GM19452 (cell line): Measurements from ENCODE around the gene C11orf52.

Source experiments
- ATAC-seq: cut with Tn5 transposase; IDR thresholded peaks from one replicate; pipeline ENCODE4 v1.9.1; 2021; ENCODE audit not compliant: unreplicated experiment

C11orf52 gene

DNA sequence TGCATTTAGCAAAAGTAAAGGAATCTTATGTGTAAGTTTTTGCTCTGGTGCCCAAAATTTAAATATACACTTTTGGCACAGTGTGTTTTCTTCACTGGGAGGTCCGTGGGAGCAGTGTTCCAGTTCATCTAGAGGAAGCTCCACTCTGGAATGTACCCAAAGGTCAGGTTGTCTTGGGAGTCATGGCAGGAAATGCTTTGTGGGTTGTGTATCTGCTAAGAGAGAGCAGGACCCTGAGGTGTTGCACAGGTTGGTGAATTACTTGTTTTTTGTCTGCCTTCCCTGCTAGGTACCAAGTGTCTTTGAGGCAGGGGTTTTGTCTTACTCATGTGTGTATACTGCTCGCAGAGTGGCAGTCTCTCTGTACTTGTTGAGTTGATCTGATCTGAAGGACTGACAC, 55.7 kb downstream of the C11orf52 start:
- no peak for ATAC-seq

DNA sequence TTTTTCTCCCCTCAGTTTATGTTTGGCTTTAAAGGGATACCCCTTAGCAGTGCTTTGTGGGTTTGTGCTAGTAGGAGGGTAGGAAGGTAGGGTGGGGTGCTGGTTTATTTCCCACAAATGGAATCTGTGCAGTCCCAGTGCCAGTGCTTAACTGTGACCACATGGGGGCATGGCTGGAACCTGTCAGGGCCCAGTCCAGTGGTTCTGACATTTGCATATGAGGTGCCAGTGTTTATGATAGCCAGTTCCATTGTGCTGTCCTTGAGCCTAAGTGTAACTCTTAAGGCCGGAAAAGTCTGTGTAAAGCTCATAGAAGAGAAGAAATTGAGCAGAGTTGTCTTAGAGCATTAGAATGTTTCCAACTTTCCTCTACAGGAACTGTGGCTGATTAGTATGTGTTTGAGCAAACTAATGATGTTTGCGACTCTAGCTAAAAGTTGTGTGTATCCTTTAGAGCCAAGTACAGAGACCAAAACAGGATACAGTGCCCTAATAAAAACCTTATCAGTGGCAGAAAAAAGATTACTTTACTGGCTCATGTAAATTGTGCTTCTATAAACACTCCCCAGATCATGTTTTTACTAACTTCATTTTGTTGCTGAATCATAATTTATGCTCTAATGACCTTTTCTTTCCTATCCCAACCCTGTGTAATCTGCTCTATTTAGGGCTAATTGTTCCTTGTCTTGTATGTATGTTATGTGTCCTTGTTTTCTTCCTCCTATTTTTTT, 56.5 kb downstream of the C11orf52 start:
- ATAC-seq, result no peak

DNA sequence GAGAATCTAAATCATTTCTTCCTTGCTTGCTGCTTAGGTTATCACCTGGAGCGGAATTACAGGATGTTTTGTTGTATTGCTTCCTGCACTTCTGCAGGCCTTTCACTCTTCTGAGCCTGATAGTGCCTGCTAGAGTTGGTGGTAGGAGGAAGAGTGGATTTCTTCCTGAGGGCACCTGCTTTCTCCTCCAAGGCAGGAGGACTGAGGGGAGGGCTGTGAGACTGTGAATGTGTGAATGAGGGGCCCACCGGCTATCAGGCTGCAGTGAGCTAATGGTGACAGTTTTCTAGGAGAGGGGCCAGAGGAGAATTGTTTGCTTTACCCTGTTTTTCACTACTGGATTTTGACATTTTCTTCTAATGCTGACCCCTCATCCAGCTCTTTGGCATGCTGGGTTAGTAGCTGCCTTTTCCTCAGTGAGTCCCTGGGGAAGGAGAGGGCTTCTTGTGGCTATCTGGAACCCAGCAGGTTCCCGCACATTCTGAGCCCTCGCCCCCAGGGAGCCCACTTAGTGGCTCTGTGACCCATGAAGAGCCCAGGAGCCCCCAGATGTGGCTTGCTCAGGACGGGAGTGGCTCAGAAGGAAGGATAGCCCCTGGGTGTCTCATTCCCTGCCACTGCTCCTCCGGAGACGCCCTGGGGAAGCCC, 57.5 kb downstream of the C11orf52 start:
- ATAC-seq, result no peak
